HG03064 (cell line): ENCODE data around the gene OSBPL7.
A peak's percentile ranks its signal among the peaks of the same experiment; 100 is the strongest.

ENCODE experiments used
- ATAC-seq: cut with Tn5 transposase; IDR thresholded peaks from one replicate; pipeline ENCODE4 v1.9.1; 2021; ENCODE audit warnings: low read depth; ENCODE audit not compliant: unreplicated experiment

OSBPL7 gene

GRCh38 chr17:47850373-47850691, 28.7 kb upstream of the OSBPL7 start:
- no peak for ATAC-seq

- ATAC-seq, result no peak
Observed at GRCh38 chr17:47848198-47848513, 26.6 kb upstream of the OSBPL7 start.

- no peak for ATAC-seq
Observed at GRCh38 chr17:47847341-47848197, 26.0 kb upstream of the OSBPL7 start.

GRCh38 chr17:47846716-47847340, 25.2 kb upstream of the OSBPL7 start:
- ATAC-seq, result no peak

- ATAC-seq, result no peak
Observed at GRCh38 chr17:47845716-47846075, 24.1 kb upstream of the OSBPL7 start.

- ATAC-seq, result no peak
Observed at GRCh38 chr17:47844814-47845715, 23.5 kb upstream of the OSBPL7 start.

GRCh38 chr17:47844227-47844626, 22.6 kb upstream of the OSBPL7 start:
- ATAC-seq, result no peak

GRCh38 chr17:47843391-47843730, 21.8 kb upstream of the OSBPL7 start:
- ATAC-seq, result no peak

- ATAC-seq, result no peak
Observed at GRCh38 chr17:47841488-47842291, 20.1 kb upstream of the OSBPL7 start.

- no peak for ATAC-seq
Observed at GRCh38 chr17:47840742-47841487, 19.3 kb upstream of the OSBPL7 start, which contains the start of gene SCRN2. Gene SCRN2 (minus strand): TSS chr17:47841273. CDS start chr17:47840843, 430 bp downstream.

- ATAC-seq, result no peak
Observed at GRCh38 chr17:47840001-47840741, 18.6 kb upstream of the OSBPL7 start.

- ATAC-seq, result no peak
Observed at GRCh38 chr17:47839071-47839470, 17.5 kb upstream of the OSBPL7 start.

- no peak for ATAC-seq
Observed at GRCh38 chr17:47838636-47839035, 17.0 kb upstream of the OSBPL7 start.

- ATAC-seq, result no peak
Observed at GRCh38 chr17:47837401-47838039, 15.9 kb upstream of the OSBPL7 start.

GRCh38 chr17:47836601-47837000, 15.0 kb upstream of the OSBPL7 start:
- ATAC-seq, result no peak

GRCh38 chr17:47834756-47835155, 13.2 kb upstream of the OSBPL7 start:
- no peak for ATAC-seq

GRCh38 chr17:47831934-47832327, 10.3 kb upstream of the OSBPL7 start:
- peak; percentile 11 for ATAC-seq

GRCh38 chr17:47831003-47831933, 9.7 kb upstream of the OSBPL7 start, which contains the start of the genes LRRC46 and MRPL10:
Gene LRRC46 (plus strand): TSS chr17:47831670. CDS start chr17:47831990, 320 bp downstream.
Gene MRPL10 (minus strand): TSS chr17:47831541. CDS start chr17:47831511, 30 bp downstream.
- ATAC-seq, result peak; percentile 67
